Cardiac fibroblast (primary cell): Measurements from ENCODE around the gene NUP54.

ENCODE experiments used
- DNase-seq, 2 donors: peaks; one replicate each; pipeline versions ENCODE4 v3.0.0 to v3.0.0-alpha.2; 2010; ENCODE audit warnings: low read depth in 2 of 2
- H3K4me3 ChIP-seq, 2 donors: replicated peaks in 1 of 2; 1 replicate in 1 of 2; 2 replicates in 1 of 2; pipeline ENCODE4 v1.5.1; 2011; ENCODE audit warnings: low read depth in 2 of 2, low read length in 2 of 2, mild to moderate bottlenecking in 2 of 2, moderate library complexity in 1 of 2
- CTCF ChIP-seq: IDR thresholded peaks from one replicate; pipeline ENCODE4 v1.5.1; 2011; ENCODE audit warnings: low read depth, mild to moderate bottlenecking, low read length, inconsistent platforms

The NUP54 gene

GRCh38 chr4:76188557-76188956, 40.4 kb upstream of the NUP54 start:
- no peak for TF ChIP-seq CTCF
- no peak for DNase-seq
- H3K4me3 ChIP-seq = no peak overlapping the region

- no peak for TF ChIP-seq CTCF
- H3K4me3 ChIP-seq = no peak overlapping the region
- no peak for DNase-seq
These were observed 40.0 kb upstream of the NUP54 start for GRCh38 chr4:76188149-76188548.

GRCh38 chr4:76187152-76187551, 39.0 kb upstream of the NUP54 start:
- no peak for DNase-seq
- no peak overlapping the region for H3K4me3 ChIP-seq
- TF ChIP-seq CTCF = no peak

- no peak overlapping the region for H3K4me3 ChIP-seq
- TF ChIP-seq CTCF = no peak
- DNase-seq = no peak
These were observed 34.3 kb upstream of the NUP54 start for GRCh38 chr4:76182463-76182862.

- H3K4me3 ChIP-seq = no peak overlapping the region
- peak; percentile 89 to 90 for DNase-seq
- TF ChIP-seq CTCF = peak; percentile 87
These were observed 31.5 kb upstream of the NUP54 start for GRCh38 chr4:76179398-76180318.

GRCh38 chr4:76178296-76178695, 30.1 kb upstream of the NUP54 start:
- H3K4me3 ChIP-seq = no peak overlapping the region
- no peak for TF ChIP-seq CTCF
- DNase-seq = peak in 1 of 2 donors; percentile 42
